Peyer's patch (tissue), 4 donors: ENCODE results near the gene DCDC2.

Experiments
- CTCF ChIP-seq, 6 experiments: fragments of 450-650 bp in 4 of 6; fragments of 200-600 bp in 2 of 6; sonication (generic) in 1 of 6; IDR thresholded peaks; one replicate each; pipeline ENCODE4 v1.5.1; 2017 to 2019; ENCODE audit warnings: antibody characterized with exemption in 6 of 6, mild to moderate bottlenecking in 3 of 6, moderate library complexity in 1 of 6
- POLR2A ChIP-seq, 2 donors: fragments of 450-650 bp; IDR thresholded peaks; one replicate each; pipeline ENCODE4 v1.5.1; 2017; ENCODE audit warnings: antibody characterized with exemption in 2 of 2, mild to moderate bottlenecking in 2 of 2, moderate library complexity in 2 of 2

GRCh38 chr6:24219670-24220069, 138.2 kb downstream of the DCDC2 start:
- TF ChIP-seq CTCF (IDR thresholded peaks at IDR 0.05) (no peak), POLR2A (IDR thresholded peaks at IDR 0.05) (no peak)
